GM12873 (cell line): Measurements from ENCODE around the gene DESI1.

Experiments
- TF ChIP-seq, protein P1 (sequence below): IDR thresholded peaks from 2 replicates; pipeline ENCODE4 v1.5.1; 2012; ENCODE audit warnings: low read depth, mild to moderate bottlenecking, moderate library complexity, low read length, control low read depth; ENCODE audit not compliant: insufficient read depth; ENCODE audit errors: missing control alignments

Gene DESI1

DNA sequence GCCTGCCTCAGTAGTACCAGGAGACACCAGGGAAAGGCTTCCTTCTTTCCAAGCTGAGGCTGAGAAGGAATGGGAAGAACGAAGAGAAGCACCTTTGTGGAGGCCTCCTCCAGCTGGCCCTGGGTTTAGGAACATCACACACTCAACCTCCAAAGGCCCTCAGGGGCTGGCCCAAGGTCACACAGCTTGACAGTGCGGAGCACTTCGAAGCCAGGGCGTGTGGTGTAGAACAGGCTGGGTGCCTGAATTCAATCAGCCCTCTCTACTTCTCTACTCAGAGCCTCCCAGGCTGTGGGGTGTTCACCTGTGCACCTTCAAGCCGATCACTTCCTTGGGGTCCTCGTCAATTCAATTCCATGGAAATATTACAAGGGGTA lies 60.8 kb downstream of the DESI1 start:
- TF ChIP-seq, protein P1, sequence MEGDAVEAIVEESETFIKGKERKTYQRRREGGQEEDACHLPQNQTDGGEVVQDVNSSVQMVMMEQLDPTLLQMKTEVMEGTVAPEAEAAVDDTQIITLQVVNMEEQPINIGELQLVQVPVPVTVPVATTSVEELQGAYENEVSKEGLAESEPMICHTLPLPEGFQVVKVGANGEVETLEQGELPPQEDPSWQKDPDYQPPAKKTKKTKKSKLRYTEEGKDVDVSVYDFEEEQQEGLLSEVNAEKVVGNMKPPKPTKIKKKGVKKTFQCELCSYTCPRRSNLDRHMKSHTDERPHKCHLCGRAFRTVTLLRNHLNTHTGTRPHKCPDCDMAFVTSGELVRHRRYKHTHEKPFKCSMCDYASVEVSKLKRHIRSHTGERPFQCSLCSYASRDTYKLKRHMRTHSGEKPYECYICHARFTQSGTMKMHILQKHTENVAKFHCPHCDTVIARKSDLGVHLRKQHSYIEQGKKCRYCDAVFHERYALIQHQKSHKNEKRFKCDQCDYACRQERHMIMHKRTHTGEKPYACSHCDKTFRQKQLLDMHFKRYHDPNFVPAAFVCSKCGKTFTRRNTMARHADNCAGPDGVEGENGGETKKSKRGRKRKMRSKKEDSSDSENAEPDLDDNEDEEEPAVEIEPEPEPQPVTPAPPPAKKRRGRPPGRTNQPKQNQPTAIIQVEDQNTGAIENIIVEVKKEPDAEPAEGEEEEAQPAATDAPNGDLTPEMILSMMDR, result no peak

DNA sequence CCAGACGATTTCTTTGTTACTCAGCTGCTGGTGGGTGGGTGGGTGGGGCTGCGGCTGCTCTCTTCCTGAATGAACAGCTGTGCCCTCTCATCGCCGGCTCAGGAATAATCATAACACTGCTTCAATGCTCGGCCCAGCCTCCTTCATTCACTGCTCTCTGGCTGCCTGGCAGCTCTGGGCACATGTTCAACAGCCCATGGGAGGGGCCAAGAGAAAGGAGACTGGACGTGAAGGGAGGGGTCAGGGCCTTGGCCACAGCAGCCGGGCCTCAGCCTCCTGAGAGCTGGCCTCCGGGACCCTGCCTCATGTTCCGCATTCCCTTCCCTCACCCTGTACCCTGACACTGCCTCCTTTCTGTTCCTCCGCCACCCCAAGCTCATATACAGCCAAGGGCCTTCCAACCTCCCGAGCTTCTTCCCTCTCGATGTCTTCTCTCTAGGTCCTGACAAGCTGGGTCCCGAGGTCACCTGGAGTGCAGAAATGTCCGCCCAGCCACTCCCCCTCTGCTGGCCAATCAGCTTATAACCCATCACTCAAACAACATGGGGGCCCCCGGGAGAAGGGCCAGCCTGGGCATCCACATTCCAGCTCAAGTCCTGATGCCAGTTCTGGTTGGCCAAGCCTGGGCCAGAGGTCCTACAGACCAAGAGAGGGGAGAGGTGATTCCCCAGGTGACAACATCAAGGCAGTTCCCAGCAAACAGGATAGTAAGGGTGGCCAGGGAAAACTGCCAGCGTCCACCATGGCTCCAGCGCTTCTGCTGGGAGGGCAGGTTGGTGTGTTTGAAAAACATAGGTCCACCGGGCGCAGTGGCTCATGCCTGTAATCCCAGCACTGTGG lies 63.2 kb downstream of the DESI1 start:
- TF ChIP-seq, protein P1, result no peak

DNA sequence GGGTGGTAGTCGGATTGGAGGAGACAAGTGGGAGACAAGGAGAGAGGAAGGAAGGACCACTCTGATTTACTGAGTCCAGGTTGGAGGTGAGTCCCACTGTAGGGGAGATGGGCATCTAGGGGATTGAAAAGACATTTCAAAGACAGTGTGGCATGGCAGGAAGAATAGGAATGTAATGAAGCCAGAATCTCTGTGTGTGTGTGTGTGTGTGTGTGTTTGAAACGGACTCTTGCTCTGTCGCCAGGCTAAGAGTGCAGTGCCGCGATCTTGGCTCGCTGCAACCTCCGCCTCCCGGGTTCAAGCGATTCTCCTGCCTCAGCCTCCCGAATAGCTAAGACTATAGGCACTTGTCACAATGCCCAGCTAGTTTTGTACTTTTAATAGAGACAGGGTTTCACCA lies 64.3 kb downstream of the DESI1 start:
- TF ChIP-seq, protein P1, result no peak

DNA sequence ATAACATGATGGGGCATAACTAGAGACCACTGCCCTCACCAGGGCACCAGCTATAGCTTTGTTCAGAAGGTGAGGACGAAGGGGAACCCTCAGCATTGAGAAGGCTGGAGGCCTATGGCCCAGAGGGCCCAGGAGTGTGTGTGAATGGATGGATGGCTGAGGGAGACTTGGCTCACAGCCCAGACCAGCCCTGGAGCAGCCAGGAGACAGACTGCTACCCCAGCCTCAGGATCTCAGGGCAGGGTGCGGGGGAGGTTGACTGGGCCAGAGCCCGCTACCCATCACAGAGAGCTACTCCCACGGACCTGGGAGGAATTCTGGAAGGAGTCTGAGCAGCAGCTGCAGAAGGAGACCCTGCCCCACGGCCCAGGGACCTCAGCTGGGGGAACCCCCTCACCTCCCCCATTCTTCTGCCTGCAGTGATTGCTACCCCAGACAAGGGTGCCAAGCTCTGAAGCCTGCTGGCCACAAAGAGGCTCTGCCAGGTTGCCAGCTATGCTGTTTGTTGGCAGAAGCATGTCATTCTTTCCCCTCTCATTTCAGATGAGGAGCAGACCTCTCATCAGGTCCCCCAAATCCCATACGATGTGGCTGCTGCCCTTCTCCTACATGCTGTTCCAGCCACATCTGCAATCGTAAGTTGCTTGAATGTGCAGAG lies 65.4 kb downstream of the DESI1 start:
- TF ChIP-seq, protein P1, result no peak

DNA sequence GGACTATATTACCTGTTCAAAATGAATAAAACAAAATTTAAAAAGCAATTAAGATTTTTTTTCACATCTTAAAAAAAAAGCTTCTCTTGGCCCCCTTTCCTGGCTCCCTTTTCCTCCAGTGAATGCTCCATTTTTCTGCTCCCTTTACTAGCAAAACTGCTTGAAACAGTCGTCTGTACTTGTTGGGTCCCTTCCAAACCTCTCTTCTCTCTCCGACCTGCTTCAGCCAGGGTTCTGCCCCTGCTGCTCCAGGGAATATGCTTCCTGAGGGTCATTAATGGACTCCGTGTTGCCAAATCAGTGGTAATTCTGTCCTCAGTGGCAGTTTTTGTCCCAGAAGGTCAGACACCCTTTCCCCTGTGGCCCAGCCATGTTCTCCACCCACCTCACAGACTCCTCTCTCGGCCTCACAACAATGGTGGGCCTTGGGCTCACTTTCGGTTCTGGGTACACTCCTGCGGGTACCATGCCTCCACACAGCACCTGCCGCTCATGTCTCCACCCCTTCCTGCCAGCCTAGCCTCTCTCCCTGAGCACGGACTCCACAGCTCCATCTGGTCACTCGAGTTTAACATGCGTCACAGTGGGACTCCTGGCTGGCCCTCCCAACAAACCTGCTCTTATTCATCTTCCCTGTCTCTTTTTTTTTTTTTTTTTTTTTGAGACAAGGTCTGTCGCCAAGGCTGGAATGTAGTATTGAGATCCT lies 68.8 kb downstream of the DESI1 start:
- TF ChIP-seq, protein P1, result no peak

DNA sequence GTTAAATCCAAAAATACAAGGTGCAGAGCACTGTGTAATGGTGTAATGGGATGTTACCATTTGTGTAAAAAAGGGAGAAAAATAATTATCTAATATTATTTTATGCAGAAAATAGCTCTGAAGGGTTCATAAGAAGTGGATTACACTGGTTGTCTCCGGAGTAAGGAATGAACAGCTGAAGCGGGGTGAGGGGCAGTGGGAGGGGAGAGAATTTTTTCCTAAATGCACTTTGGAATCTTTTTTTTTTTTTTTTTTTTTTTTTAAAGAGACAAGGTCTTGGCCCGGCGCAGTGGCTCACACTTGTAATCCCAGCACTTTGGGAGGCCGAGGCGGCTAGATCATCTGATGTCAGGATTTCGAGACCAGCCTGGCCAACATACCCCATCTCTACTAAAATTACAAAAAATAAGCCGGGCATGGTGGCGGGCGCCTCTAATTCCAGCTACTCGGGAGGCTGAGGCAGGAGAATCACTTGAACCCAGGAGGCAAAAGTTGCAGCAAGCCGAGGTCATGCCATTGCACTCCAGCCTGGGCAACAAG lies 69.8 kb downstream of the DESI1 start:
- TF ChIP-seq, protein P1, result no peak

DNA sequence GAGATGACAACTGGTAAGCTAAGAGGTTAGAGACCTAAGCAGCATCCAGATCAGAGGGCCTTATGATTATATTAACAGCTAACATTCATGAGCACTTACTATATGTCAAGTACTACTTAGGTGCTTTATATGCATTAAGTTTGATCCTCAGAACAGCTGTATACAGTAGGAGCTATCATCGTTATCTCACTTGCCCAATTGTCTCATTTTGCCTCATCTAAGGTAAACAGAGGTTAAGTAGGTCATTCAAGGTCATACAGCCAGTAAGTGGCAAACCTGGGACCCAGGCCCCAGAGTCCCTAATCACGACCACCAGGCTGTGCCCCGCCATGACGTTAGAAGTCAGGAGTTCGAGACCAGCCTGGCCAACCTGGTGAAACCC lies 72.0 kb downstream of the DESI1 start:
- TF ChIP-seq, protein P1, result no peak
